ENCODE data around the gene MED13L. TPM values are rescaled to one million over a fixed set of nuclear protein-coding genes. Genes with fewer than 3 reads are reported as not detected.

MED13L gene
- total and polyA plus RNA-seq, 2 of the 8 experiments (the other 6 are each of a cell fraction or from before 2014, with no cell fraction given), result 15.9 to 51.7 TPM

DNA sequence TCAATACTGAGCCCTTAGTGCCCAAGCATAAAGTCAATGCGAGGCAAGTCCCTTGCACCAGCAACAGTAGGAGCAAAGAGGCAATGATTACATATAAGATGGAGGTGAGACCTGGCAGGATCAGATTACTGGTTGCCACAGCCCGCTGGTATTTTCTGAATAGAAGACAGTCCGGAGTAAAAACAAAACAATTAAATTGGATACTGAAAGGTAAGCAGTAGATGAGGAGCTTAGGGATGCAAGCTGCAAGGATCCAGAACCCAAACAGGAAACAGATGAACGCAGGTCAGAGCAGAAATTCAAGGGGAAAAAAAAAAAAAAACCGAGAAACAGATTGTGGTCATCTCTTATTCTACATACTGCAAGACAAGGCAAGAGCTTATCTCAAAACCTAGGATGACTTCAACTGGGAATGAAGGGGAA is 119.6 kb downstream of the MED13L start (continued):
- TF ChIP-seq, protein P1, sequence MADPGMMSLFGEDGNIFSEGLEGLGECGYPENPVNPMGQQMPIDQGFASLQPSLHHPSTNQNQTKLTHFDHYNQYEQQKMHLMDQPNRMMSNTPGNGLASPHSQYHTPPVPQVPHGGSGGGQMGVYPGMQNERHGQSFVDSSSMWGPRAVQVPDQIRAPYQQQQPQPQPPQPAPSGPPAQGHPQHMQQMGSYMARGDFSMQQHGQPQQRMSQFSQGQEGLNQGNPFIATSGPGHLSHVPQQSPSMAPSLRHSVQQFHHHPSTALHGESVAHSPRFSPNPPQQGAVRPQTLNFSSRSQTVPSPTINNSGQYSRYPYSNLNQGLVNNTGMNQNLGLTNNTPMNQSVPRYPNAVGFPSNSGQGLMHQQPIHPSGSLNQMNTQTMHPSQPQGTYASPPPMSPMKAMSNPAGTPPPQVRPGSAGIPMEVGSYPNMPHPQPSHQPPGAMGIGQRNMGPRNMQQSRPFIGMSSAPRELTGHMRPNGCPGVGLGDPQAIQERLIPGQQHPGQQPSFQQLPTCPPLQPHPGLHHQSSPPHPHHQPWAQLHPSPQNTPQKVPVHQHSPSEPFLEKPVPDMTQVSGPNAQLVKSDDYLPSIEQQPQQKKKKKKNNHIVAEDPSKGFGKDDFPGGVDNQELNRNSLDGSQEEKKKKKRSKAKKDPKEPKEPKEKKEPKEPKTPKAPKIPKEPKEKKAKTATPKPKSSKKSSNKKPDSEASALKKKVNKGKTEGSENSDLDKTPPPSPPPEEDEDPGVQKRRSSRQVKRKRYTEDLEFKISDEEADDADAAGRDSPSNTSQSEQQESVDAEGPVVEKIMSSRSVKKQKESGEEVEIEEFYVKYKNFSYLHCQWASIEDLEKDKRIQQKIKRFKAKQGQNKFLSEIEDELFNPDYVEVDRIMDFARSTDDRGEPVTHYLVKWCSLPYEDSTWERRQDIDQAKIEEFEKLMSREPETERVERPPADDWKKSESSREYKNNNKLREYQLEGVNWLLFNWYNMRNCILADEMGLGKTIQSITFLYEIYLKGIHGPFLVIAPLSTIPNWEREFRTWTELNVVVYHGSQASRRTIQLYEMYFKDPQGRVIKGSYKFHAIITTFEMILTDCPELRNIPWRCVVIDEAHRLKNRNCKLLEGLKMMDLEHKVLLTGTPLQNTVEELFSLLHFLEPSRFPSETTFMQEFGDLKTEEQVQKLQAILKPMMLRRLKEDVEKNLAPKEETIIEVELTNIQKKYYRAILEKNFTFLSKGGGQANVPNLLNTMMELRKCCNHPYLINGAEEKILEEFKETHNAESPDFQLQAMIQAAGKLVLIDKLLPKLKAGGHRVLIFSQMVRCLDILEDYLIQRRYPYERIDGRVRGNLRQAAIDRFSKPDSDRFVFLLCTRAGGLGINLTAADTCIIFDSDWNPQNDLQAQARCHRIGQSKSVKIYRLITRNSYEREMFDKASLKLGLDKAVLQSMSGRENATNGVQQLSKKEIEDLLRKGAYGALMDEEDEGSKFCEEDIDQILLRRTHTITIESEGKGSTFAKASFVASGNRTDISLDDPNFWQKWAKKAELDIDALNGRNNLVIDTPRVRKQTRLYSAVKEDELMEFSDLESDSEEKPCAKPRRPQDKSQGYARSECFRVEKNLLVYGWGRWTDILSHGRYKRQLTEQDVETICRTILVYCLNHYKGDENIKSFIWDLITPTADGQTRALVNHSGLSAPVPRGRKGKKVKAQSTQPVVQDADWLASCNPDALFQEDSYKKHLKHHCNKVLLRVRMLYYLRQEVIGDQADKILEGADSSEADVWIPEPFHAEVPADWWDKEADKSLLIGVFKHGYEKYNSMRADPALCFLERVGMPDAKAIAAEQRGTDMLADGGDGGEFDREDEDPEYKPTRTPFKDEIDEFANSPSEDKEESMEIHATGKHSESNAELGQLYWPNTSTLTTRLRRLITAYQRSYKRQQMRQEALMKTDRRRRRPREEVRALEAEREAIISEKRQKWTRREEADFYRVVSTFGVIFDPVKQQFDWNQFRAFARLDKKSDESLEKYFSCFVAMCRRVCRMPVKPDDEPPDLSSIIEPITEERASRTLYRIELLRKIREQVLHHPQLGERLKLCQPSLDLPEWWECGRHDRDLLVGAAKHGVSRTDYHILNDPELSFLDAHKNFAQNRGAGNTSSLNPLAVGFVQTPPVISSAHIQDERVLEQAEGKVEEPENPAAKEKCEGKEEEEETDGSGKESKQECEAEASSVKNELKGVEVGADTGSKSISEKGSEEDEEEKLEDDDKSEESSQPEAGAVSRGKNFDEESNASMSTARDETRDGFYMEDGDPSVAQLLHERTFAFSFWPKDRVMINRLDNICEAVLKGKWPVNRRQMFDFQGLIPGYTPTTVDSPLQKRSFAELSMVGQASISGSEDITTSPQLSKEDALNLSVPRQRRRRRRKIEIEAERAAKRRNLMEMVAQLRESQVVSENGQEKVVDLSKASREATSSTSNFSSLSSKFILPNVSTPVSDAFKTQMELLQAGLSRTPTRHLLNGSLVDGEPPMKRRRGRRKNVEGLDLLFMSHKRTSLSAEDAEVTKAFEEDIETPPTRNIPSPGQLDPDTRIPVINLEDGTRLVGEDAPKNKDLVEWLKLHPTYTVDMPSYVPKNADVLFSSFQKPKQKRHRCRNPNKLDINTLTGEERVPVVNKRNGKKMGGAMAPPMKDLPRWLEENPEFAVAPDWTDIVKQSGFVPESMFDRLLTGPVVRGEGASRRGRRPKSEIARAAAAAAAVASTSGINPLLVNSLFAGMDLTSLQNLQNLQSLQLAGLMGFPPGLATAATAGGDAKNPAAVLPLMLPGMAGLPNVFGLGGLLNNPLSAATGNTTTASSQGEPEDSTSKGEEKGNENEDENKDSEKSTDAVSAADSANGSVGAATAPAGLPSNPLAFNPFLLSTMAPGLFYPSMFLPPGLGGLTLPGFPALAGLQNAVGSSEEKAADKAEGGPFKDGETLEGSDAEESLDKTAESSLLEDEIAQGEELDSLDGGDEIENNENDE (IDR thresholded peaks at IDR 0.05; ENCODE audit: insufficient replicate concordance, low read length), result no peak
- no peak for TF ChIP-seq TAF7 (optimal IDR thresholded peaks at IDR 0.05; ENCODE audit: borderline replicate concordance, low read depth, low read length)
- TF ChIP-seq CTBP2 (IDR thresholded peaks at IDR 0.05; ENCODE audit: borderline replicate concordance, insufficient read depth, insufficient read length, low read length), result no peak
- no peak for TF ChIP-seq RFX5 (IDR thresholded peaks at IDR 0.05; ENCODE audit: borderline replicate concordance, low read depth, low read length)
- TF ChIP-seq SP1 (IDR thresholded peaks at IDR 0.05; ENCODE audit: low read depth, low read length), result no peak
- TF ChIP-seq EP300 (IDR thresholded peaks at IDR 0.05; ENCODE audit: borderline replicate concordance in 1 of 2, low read depth in 2 of 2, low read length in 2 of 2), result no peak
- TF ChIP-seq SAP30 (IDR thresholded peaks at IDR 0.05; ENCODE audit: insufficient read depth, insufficient replicate concordance, low read length), result no peak
- no peak for TF ChIP-seq BRCA1 (IDR thresholded peaks at IDR 0.05; ENCODE audit: low read depth, low read length)
- no peak for TF ChIP-seq NRF1 (IDR thresholded peaks at IDR 0.05; ENCODE audit: low read depth, low read length)
- no peak for TF ChIP-seq GABPA (IDR thresholded peaks at IDR 0.05; ENCODE audit: borderline replicate concordance, insufficient read depth, low read length)
- no peak for TF ChIP-seq RNF2 (IDR thresholded peaks at IDR 0.05; ENCODE audit: borderline replicate concordance, low read depth, low read length, missing control alignments, poor library complexity, severe bottlenecking)
